Measurements from ENCODE around the gene EIF4G3.
"Not testable (repeated sequence)": the region's sequence is repeated elsewhere in the genome, so short reads cannot be mapped to it uniquely, and the experiment has no call there.

The EIF4G3 gene

GRCh38 chr1:21095976-21096375 lies 80.7 kb downstream of the EIF4G3 start:
- TF ChIP-seq ZNF274 (IDR thresholded peaks at IDR 0.05; ENCODE audit: low read depth, low read length): no peak

GRCh38 chr1:21094282-21094681 lies 82.4 kb downstream of the EIF4G3 start:
- H3K4me3 ChIP-seq (ENCODE audit: low read length): not testable (repeated sequence)

More at GRCh38 chr1:21095976-21096375, 80.7 kb downstream of the EIF4G3 start:
- H3K4me3 ChIP-seq (ENCODE audit: low read length): no peak overlapping the region

GRCh38 chr1:21093271-21093958 lies 83.3 kb downstream of the EIF4G3 start:
- H3K4me3 ChIP-seq (ENCODE audit: low read length): not testable (repeated sequence)

GRCh38 chr1:21092545-21092944 lies 84.2 kb downstream of the EIF4G3 start:
- not testable (repeated sequence) for H3K4me3 ChIP-seq (ENCODE audit: low read length)

- H3K4me3 ChIP-seq (ENCODE audit: low read length): not testable (repeated sequence)
Observed at GRCh38 chr1:21091053-21091690, 85.5 kb downstream of the EIF4G3 start.

GRCh38 chr1:21090463-21090862 lies 86.2 kb downstream of the EIF4G3 start:
- no peak overlapping the region for H3K4me3 ChIP-seq (ENCODE audit: low read length)
- TF ChIP-seq ZNF274 (IDR thresholded peaks at IDR 0.05; ENCODE audit: low read depth, low read length): no peak

- no peak overlapping the region for H3K4me3 ChIP-seq (ENCODE audit: low read length)
- no peak for TF ChIP-seq ZNF274 (IDR thresholded peaks at IDR 0.05; ENCODE audit: low read depth, low read length)
Observed at GRCh38 chr1:21089731-21090130, 87.0 kb downstream of the EIF4G3 start.

GRCh38 chr1:21089299-21089698 lies 87.4 kb downstream of the EIF4G3 start:
- TF ChIP-seq ZNF274 (IDR thresholded peaks at IDR 0.05; ENCODE audit: low read depth, low read length): no peak
- H3K4me3 ChIP-seq (ENCODE audit: low read length): no peak overlapping the region

GRCh38 chr1:21084111-21084810 lies 92.4 kb downstream of the EIF4G3 start:
- H3K4me3 ChIP-seq (ENCODE audit: low read length): no peak overlapping the region
- TF ChIP-seq ZNF274 (IDR thresholded peaks at IDR 0.05; ENCODE audit: low read depth, low read length): no peak

GRCh38 chr1:21082073-21082472 lies 94.6 kb downstream of the EIF4G3 start:
- no peak overlapping the region for H3K4me3 ChIP-seq (ENCODE audit: low read length)
- TF ChIP-seq ZNF274 (IDR thresholded peaks at IDR 0.05; ENCODE audit: low read depth, low read length): no peak

- no peak for TF ChIP-seq ZNF274 (IDR thresholded peaks at IDR 0.05; ENCODE audit: low read depth, low read length)
Observed at GRCh38 chr1:21077085-21077484, 99.6 kb downstream of the EIF4G3 start.

GRCh38 chr1:21072721-21073120 lies 104.0 kb downstream of the EIF4G3 start:
- H3K4me3 ChIP-seq (ENCODE audit: low read length): no peak overlapping the region
- TF ChIP-seq ZNF274 (IDR thresholded peaks at IDR 0.05; ENCODE audit: low read depth, low read length): no peak

More at GRCh38 chr1:21077085-21077484, 99.6 kb downstream of the EIF4G3 start:
- no peak overlapping the region for H3K4me3 ChIP-seq (ENCODE audit: low read length)

- TF ChIP-seq ZNF274 (IDR thresholded peaks at IDR 0.05; ENCODE audit: low read depth, low read length): no peak
- no peak overlapping the region for H3K4me3 ChIP-seq (ENCODE audit: low read length)
Observed at GRCh38 chr1:21069549-21069948, 107.1 kb downstream of the EIF4G3 start.

GRCh38 chr1:21068937-21069336 lies 107.8 kb downstream of the EIF4G3 start:
- no peak overlapping the region for H3K4me3 ChIP-seq (ENCODE audit: low read length)
- no peak for TF ChIP-seq ZNF274 (IDR thresholded peaks at IDR 0.05; ENCODE audit: low read depth, low read length)

- H3K4me3 ChIP-seq (ENCODE audit: low read length): no peak overlapping the region
- no peak for TF ChIP-seq ZNF274 (IDR thresholded peaks at IDR 0.05; ENCODE audit: low read depth, low read length)
Observed at GRCh38 chr1:21067551-21068227, 109.0 kb downstream of the EIF4G3 start.

Measured in GM08714 (cell line).